Peyer's patch (tissue), 4 donors: Measurements from ENCODE around the gene CSF1R.

ENCODE experiments used
- CTCF ChIP-seq, 6 experiments: fragments of 450-650 bp in 4 of 6; fragments of 200-600 bp in 2 of 6; sonication (generic) in 1 of 6; IDR thresholded peaks; one replicate each; pipeline ENCODE4 v1.5.1; 2017 to 2019; ENCODE audit warnings: antibody characterized with exemption in 6 of 6, mild to moderate bottlenecking in 3 of 6, moderate library complexity in 1 of 6
- POLR2A ChIP-seq, 2 donors: fragments of 450-650 bp; IDR thresholded peaks; one replicate each; pipeline ENCODE4 v1.5.1; 2017; ENCODE audit warnings: antibody characterized with exemption in 2 of 2, mild to moderate bottlenecking in 2 of 2, moderate library complexity in 2 of 2

GRCh38 chr5:150124596-150124995 lies 38.2 kb upstream of the CSF1R start:
- TF ChIP-seq CTCF (IDR thresholded peaks at IDR 0.05) = no peak
- no peak for TF ChIP-seq POLR2A (IDR thresholded peaks at IDR 0.05)
